Caco-2 (cell line): Measurements from ENCODE around the gene LRP1. TPM values are rescaled to one million over a fixed set of nuclear protein-coding genes. Genes with fewer than 3 reads are reported as not detected.

Experiments
- BruUV-seq: library from RNA; stranded (reverse); fragments of 400-500 nt; replicated peaks from 2 replicates; lab custom pipeline; 2021; lab: Mats Ljungman, UMichigan
- CTCF ChIA-PET: fragments of 300-600 bp; sonication (Branson Sonifier 250); formaldehyde crosslinking; loops from one replicate; lab custom pipeline; 2022; ENCODE audit warnings: antibody characterized with exemption; lab: Charles Lee
- POLR2A ChIA-PET: fragments of 300-600 bp; sonication (Branson Sonifier 250); formaldehyde crosslinking; loops from one replicate; lab custom pipeline; 2022; ENCODE audit warnings: antibody characterized with exemption; lab: Charles Lee
- DNase-seq, 2 experiments: peaks; one replicate each; pipeline versions ENCODE4 v3.0.0 to v3.0.0-alpha.2; 2020 to 2022
- H3K27me3 ChIP-seq: replicated peaks from 2 replicates; pipeline ENCODE4 v1.6.0; 2011; ENCODE audit warnings: low read length; ENCODE audit not compliant: control insufficient read depth, insufficient read depth
- H3K36me3 ChIP-seq: 2 replicates; pipeline ENCODE4 v1.5.1; 2011; ENCODE audit warnings: low read length; ENCODE audit not compliant: control insufficient read depth, insufficient read depth
- H3K4me1 ChIP-seq: fragments of 250-450 bp; sonication (Bioruptor Pico); 2 replicates; pipeline ENCODE4 v1.5.1; 2020; ENCODE audit warnings: mild to moderate bottlenecking
- H3K4me3 ChIP-seq: 2 replicates; pipeline ENCODE4 v1.5.1; 2011; ENCODE audit warnings: low read depth, mild to moderate bottlenecking, control low read depth, low read length
- H3K9me3 ChIP-seq: fragments of 250-450 bp; sonication (Bioruptor Pico); 2 replicates; pipeline ENCODE4 v1.5.1; 2020; ENCODE audit warnings: mild to moderate bottlenecking, moderate library complexity
- H3K27ac Mint-ChIP-seq: one replicate; pipeline ENCODE4 v1.8.0; 2022; ENCODE audit warnings: mixed read lengths; ENCODE audit not compliant: unreplicated experiment
- H3K27me3 Mint-ChIP-seq: one replicate; pipeline ENCODE4 v1.8.0; 2022; ENCODE audit warnings: mixed read lengths; ENCODE audit not compliant: insufficient read depth, unreplicated experiment
- H3K36me3 Mint-ChIP-seq: one replicate; pipeline ENCODE4 v1.8.0; 2022; ENCODE audit warnings: mild to moderate bottlenecking, mixed read lengths; ENCODE audit not compliant: insufficient read depth, unreplicated experiment
- H3K4me1 Mint-ChIP-seq: one replicate; pipeline ENCODE4 v1.8.0; 2022; ENCODE audit warnings: low read depth, mixed read lengths; ENCODE audit not compliant: unreplicated experiment
- H3K4me3 Mint-ChIP-seq: one replicate; pipeline ENCODE4 v1.8.0; 2022; ENCODE audit warnings: mild to moderate bottlenecking, moderate library complexity, mixed read lengths; ENCODE audit not compliant: unreplicated experiment
- H3K9me3 Mint-ChIP-seq: one replicate; pipeline ENCODE4 v1.8.0; 2022; ENCODE audit warnings: mixed read lengths; ENCODE audit not compliant: unreplicated experiment
- intact Hi-C: fragments of 100-400 bp; cut with micrococcal nuclease; formaldehyde crosslinking; loops from one replicate; pipeline ENCODE4 v1.10.0; 2022; ENCODE audit not compliant: unreplicated experiment
- total RNA-seq: library from RNA; stranded (reverse); gene quantifications from 2 replicates; pipeline ENCODE4 v1.2.3, GENCODE V29; 2022
- TF ChIP-seq, protein P1 (sequence below), 2 experiments: fragments of 200-600 bp in 1 of 2; IDR thresholded peaks; 1 replicate in 1 of 2; 2 replicates in 1 of 2; pipeline versions ENCODE4 v1.5.1 to v1.8.0; 2011 to 2022; ENCODE audit warnings: antibody characterized with exemption in 1 of 2, control low read depth in 1 of 2, inconsistent platforms in 1 of 2, low read depth in 1 of 2, low read length in 1 of 2, mild to moderate bottlenecking in 1 of 2, moderate library complexity in 1 of 2; ENCODE audit not compliant: insufficient read depth in 1 of 2, severe bottlenecking in 1 of 2, unreplicated experiment in 1 of 2

The LRP1 gene
- total RNA-seq, 1 experiment from 2014 or later = 111 TPM

- no peak overlapping the region for H3K4me3 ChIP-seq
- peaks cover 8% of the 10 kb centered on the region for H3K4me1 Mint-ChIP-seq
- H3K36me3 ChIP-seq = no peaks in the 10 kb centered on the region
- H3K9me3 Mint-ChIP-seq = no peaks in the 10 kb centered on the region
- TF ChIP-seq, protein P1, sequence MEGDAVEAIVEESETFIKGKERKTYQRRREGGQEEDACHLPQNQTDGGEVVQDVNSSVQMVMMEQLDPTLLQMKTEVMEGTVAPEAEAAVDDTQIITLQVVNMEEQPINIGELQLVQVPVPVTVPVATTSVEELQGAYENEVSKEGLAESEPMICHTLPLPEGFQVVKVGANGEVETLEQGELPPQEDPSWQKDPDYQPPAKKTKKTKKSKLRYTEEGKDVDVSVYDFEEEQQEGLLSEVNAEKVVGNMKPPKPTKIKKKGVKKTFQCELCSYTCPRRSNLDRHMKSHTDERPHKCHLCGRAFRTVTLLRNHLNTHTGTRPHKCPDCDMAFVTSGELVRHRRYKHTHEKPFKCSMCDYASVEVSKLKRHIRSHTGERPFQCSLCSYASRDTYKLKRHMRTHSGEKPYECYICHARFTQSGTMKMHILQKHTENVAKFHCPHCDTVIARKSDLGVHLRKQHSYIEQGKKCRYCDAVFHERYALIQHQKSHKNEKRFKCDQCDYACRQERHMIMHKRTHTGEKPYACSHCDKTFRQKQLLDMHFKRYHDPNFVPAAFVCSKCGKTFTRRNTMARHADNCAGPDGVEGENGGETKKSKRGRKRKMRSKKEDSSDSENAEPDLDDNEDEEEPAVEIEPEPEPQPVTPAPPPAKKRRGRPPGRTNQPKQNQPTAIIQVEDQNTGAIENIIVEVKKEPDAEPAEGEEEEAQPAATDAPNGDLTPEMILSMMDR (IDR thresholded peaks at IDR 0.05; ENCODE audit: insufficient read depth in 1 of 2, low read depth in 1 of 2, low read length in 1 of 2, severe bottlenecking in 1 of 2, unreplicated experiment in 1 of 2) = no peak
- CTCF ChIA-PET = no interaction called here
- H3K36me3 Mint-ChIP-seq = peaks cover 24% of the 10 kb centered on the region
- BruUV-seq = no TSS peak
- H3K9me3 ChIP-seq = no peaks in the 10 kb centered on the region
- no peak overlapping the region for H3K4me3 Mint-ChIP-seq
- intact Hi-C loops = no loop called here
- H3K4me1 ChIP-seq = no peaks in the 10 kb centered on the region
- peaks cover 6% of the 10 kb centered on the region for H3K27me3 Mint-ChIP-seq
- no peak overlapping the region for H3K27ac Mint-ChIP-seq
- no peak for DNase-seq
- POLR2A ChIA-PET = no interaction called here
- H3K27me3 ChIP-seq = no peaks in the 10 kb centered on the region
Measured at GRCh38 chr12:57224973-57225679, 96.8 kb downstream of the LRP1 start.

DNA sequence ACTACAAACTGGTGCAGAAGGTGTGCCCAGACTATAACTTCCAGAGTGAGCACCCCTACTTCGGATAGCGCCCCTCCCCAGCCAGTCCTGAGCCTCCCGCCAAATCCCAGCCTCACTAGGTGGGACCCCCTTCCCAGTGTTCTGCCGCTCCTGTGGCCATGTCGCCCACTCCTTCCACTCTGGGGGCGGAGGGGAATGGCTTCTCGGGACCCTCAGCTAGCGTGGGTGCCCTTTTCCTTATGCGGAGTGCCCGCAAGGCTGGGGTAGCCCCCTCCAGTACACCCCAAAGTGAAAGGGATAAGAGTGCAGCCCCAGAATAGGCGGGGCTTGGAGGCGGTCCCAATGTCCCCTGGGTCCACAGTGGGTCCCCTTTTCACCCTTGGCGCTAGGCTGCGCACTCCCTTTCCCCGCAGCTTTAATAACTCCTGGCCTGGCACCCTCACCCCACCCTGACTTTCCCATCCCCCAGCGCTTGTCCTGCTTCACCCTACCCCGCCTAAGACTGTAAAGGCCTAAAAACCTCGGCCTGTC lies 97.5 kb downstream of the LRP1 start:
- H3K36me3 Mint-ChIP-seq = peaks cover 30% of the 10 kb centered on the region
- no peaks in the 10 kb centered on the region for H3K36me3 ChIP-seq
- no peaks in the 10 kb centered on the region for H3K9me3 Mint-ChIP-seq
- TF ChIP-seq, protein P1 (IDR thresholded peaks at IDR 0.05; ENCODE audit: insufficient read depth in 1 of 2, low read depth in 1 of 2, low read length in 1 of 2, severe bottlenecking in 1 of 2, unreplicated experiment in 1 of 2) = no peak
- intact Hi-C loops = no loop called here
- peaks cover 14% of the 10 kb centered on the region for H3K4me1 Mint-ChIP-seq
- H3K4me3 ChIP-seq = no peak overlapping the region
- DNase-seq = no peak
- peaks cover 4% of the 10 kb centered on the region; the same call in 1 of the 2 replicates for H3K4me1 ChIP-seq
- H3K9me3 ChIP-seq = no peaks in the 10 kb centered on the region
- no peak overlapping the region for H3K27ac Mint-ChIP-seq
- POLR2A ChIA-PET = no interaction called here
- CTCF ChIA-PET = interaction anchor here (0.5 to 1.2 kb wide), 2 partner anchors 8 to 131 kb away, joined by 3 to 4 read pairs; no protein-coding TSS in a partner anchor
- H3K27me3 ChIP-seq = no peaks in the 10 kb centered on the region
- H3K4me3 Mint-ChIP-seq = no peak overlapping the region
- no TSS peak for BruUV-seq
- peaks cover 3% of the 10 kb centered on the region for H3K27me3 Mint-ChIP-seq

- POLR2A ChIA-PET = no interaction called here
- Histone ChIP-seq H3K9me3 (no peaks in the 10 kb centered on the region), H3K27me3 (no peaks in the 10 kb centered on the region), H3K4me1 (peaks cover 4% of the 10 kb centered on the region; the same call in 1 of the 2 replicates), H3K4me3 (no peak overlapping the region), H3K36me3 (peaks cover 1% of the 10 kb centered on the region; the same call in 1 of the 2 replicates)
- peak overlapping the region; percentile 17 for H3K4me3 Mint-ChIP-seq
- TF ChIP-seq, protein P1 (IDR thresholded peaks at IDR 0.05; ENCODE audit: insufficient read depth in 1 of 2, low read depth in 1 of 2, low read length in 1 of 2, severe bottlenecking in 1 of 2, unreplicated experiment in 1 of 2) = no peak
- peaks cover 39% of the 10 kb centered on the region for H3K36me3 Mint-ChIP-seq
- H3K27me3 Mint-ChIP-seq = no peaks in the 10 kb centered on the region
- BruUV-seq = no TSS peak
- no peaks in the 10 kb centered on the region for H3K9me3 Mint-ChIP-seq
- intact Hi-C loops = no loop called here
- CTCF ChIA-PET = interaction anchor here (0.6 to 2.1 kb wide), 4 partner anchors 9 to 16 kb away, joined by 3 to 8 read pairs (median 4); no protein-coding TSS in a partner anchor
- peaks cover 14% of the 10 kb centered on the region for H3K4me1 Mint-ChIP-seq
- DNase-seq = no peak
- H3K27ac Mint-ChIP-seq = no peak overlapping the region
Measured at GRCh38 chr12:57226588-57227314, 98.5 kb downstream of the LRP1 start.
